Stimulated activated CD4-positive, alpha-beta T cell treated with anti-CD3 and anti-CD28 coated beads, Interleukin-2, amount 100 ng/mL, for 24 hours (primary cell): ENCODE measurements around the gene TCF25.
"Not testable (repeated sequence)": the region's sequence is repeated elsewhere in the genome, so short reads cannot be mapped to it uniquely, and the experiment has no call there.

ENCODE experiments used
- DNase-seq, 2 donors: peaks; one replicate each; pipeline ENCODE4 v3.0.0-alpha.2; 2020

The TCF25 gene

DNA sequence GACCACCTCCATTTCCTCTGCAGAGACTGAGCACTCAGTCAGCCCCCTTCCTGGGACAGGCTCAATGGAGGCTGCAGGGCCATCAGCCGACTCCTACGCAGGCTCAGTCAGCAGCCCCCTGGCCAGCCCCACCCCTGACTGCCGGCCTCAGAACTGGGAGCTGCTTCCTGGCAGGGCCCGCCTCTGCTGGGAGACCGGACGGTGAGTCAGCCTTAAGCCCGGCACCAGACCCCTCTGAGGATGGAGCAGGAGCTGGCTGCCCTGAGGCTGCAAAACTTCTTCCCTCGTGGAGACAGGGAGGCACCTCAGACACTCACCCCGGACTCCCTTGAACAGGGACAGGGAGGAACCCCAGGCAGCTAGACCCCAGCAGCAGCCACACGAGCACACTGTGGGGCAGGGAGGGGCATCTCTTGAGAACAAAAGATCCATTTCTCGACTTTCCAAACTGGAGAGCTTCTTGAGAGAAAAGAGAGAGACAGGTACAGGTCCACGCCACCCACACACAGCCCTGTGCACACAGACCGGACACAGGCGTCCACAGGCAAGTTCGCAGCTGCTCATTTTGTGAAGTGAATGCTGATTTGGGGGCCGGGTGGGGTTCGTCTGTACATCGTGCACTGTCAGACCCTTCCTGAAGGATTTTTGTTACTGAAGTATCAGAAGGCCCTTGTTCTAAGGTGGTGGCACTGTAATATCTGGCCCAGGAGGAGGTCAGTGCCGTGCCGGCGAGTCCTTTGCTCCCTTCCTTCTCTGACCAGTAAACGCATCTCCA, 48.5 kb downstream of the TCF25 start:
- DNase-seq: no peak

DNA sequence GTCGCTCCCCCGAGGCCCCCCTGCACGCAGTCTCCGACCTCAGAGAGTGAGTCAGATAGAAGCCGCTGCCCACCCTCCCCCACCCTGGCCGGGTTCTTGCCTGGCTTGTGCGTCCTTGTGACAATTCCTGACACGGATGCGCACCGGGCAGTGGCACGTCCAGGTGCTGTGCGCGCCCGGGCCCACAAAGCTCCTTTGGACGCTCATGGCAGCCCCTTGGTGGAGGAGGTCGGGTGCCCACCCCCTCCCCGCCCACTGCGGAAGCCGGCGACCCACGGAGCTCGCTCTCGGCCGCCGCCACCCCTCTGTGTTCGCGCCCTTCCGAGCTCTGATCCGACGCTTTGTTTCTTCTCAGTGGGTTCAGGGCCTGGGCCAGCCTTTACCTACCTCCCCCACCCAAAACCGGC, 49.1 kb downstream of the TCF25 start:
- DNase-seq: peak; percentile 42 to 48

- peak in 1 of 2 donors; percentile 65 for DNase-seq
Measured at GRCh38 chr16:89922884-89923639, 49.7 kb downstream of the TCF25 start, which contains the start of gene TUBB3. Gene TUBB3 (plus strand): TSS chr16:89923342. CDS start chr16:89923402, 60 bp downstream.

- no peak for DNase-seq
Measured at GRCh38 chr16:89923640-89924296, 50.4 kb downstream of the TCF25 start.

DNA sequence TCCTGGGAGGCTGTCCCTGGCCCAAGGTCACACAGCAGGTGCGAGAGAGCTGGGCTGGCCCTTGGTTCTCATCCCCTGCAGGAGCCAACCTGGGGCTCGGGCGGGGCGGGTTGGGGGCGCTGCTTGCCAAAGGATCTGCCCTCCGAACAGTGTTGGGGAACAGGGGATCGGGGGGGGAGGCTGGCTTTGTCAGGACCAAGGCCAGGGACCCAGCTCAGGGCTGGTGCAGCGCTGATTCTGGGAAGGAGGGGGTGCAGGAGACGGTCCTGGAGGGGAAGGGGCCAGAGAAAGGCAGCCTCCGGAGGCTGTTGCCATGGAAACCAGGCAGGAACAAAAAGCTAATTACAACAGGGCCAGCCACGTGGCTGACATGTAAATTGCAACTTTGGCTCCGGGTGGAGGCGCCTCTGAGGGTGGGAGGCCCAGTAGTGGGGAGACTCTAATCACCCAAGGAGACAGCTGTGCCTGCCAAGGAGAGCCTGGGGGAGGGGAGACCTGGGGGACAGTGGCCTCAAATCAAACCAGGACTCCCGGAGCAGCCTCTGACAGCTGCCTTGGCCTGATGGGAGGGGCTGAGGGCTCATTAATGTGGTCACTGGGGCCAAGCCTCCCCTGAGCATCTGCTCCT, 51.0 kb downstream of the TCF25 start:
- no peak for DNase-seq

DNA sequence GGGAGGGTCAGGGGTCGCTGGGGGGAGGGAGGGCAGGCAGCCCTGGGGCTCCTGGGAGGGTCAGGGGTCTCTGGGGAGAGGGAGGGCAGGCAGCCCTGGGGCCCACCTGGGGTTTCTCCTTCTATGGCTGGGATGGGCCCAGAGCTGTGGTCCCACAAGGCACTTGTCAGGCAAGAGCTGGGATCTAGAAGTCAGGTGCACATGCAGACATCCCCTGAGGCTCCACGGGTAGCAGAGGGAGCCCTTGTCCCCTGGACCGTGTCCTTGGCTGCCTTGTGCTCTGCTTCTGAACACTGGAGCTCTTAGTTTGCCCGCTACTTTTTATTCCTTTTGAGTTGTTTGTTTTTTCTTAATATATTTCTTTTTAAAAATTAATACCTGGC, 51.5 kb downstream of the TCF25 start:
- DNase-seq: no peak

DNA sequence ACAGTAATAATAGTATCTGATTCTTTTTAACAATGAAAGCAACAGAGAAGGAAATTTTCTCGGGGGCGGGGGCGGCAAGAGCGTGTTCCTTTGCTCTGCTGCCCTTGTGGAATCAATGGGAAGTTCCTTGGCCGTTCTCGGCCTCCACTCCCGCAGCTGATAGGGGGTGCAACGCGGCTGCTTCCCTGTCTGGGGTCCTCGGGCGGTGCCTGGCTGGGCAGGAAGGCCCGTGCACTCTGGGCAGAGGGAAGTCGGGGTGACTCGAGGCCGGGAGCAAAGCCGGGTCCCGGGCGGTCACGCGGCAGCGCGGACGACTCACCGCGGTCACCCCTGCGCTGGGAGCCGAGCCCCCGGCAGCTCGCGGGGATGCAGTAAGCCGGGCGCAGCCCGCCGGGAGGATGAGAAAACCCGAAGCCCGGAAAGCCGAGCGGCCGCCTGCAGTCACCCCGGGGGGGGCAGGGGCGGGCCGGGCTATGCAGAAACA, 52.2 kb downstream of the TCF25 start:
- no peak for DNase-seq

DNA sequence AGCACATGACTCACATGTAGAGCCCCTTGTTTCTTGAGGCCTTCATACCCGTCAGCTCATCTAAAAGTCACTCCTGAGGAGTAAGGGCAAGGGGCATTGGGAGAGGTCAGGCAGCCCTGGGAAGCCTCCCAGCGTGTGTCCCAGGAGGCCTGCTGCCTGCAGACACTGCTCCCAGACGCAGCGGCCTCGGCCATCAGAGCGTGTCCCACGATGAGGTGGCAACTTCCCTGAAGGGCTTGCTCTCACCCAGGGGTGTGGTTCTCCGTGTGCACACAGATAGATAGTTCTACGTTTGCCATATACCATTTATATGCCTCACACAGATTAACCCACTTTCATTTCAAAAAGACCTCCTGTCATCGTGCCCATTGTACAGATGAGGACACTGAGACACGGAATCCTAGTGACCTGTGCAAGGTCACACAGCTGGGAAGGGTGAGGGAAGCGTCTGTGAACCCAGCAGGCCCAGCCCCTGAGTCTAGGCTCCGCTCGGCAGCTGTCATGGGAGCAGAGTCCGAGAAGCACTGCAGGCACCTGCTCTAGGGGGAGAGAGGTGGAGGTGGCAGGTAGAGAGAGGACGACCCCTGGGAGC, 58.0 kb downstream of the TCF25 start:
- no peak for DNase-seq

DNA sequence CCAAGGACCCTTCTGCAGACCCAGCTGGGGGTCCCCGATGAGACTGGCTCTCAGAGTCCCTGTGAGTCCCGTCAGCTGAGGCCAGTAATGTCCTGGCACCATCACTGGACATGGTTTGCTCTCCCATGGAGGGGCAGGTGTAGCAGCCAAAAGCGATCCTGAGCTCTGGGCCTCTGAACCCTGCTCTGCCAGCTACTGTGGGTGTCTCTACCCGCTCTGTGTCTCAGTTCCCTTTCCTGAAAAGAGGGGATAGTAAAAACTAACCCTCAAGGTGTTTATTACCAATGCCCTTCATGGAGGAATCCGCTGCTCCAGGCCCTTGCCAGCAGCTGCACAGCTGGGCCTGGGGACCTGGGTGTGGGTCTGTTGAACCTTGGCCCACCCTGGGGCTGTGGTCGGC, 58.6 kb downstream of the TCF25 start:
- DNase-seq: no peak

DNA sequence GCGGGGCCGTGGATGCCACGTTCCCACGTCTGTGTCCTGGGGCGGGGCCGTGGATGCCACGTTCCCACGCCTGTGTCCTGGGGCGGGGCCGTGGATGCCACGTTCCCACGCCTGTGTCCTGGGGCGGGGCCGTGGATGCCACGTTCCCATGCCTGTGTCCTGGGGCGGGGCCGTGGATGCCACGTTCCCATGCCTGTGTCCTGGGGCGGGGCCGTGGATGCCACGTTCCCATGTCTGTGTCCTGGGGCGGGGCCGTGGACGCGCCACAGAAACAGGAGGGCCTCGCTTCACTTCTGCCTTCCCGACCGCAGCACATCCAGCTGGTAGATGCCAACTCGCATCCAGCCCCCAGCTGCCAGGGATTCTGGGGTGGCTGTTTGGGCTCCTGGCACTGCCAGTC, 60.6 kb downstream of the TCF25 start:
- not testable (repeated sequence) for DNase-seq

- no peak for DNase-seq
Measured at GRCh38 chr16:89934611-89935553, 61.5 kb downstream of the TCF25 start.

- not testable (repeated sequence) for DNase-seq
Measured at GRCh38 chr16:89935620-89936019, 62.2 kb downstream of the TCF25 start.

GRCh38 chr16:89936034-89936433, 62.6 kb downstream of the TCF25 start:
- DNase-seq: no peak

- DNase-seq: no peak
Measured at GRCh38 chr16:89936508-89936907, 63.1 kb downstream of the TCF25 start.

- no peak for DNase-seq
Measured at GRCh38 chr16:89936981-89937380, 63.6 kb downstream of the TCF25 start.

- DNase-seq: no peak
Measured at GRCh38 chr16:89938175-89938885, 64.9 kb downstream of the TCF25 start.

- no peak for DNase-seq
Measured at GRCh38 chr16:89944773-89945172, 71.4 kb downstream of the TCF25 start.

GRCh38 chr16:89945654-89946053, 72.3 kb downstream of the TCF25 start:
- no peak for DNase-seq

- no peak for DNase-seq
Measured at GRCh38 chr16:89946515-89946914, 73.1 kb downstream of the TCF25 start.

DNA sequence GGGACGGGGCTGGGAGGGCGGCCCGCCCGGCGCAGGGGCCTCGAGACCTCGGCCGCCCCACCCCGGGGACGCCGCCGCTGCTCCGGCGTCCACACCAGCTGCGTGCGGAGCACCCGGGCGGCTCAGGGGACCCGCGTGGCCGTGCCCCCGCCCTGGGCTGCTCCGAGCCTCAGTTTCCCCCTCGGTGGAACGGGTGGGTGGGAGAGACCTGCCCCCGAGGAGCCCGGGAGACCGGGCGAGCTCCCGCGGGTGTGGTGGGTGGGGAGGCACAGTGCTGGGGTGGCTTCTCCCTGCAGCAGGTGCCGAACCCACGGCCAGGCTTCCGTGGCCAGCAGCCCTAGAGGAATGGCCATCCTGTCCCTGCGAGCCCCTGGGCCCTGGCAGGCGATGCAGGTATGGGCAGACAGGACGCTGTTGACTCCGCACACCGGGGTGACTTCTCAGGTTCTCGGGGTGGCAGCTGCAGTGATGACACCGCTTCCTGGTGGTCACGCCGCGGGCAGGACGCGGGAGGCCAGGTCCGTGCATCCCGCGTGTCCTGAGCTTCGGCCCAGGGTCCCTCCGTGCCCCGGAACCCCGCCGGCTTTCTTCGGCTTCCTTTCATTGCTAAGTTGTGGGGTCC, 75.8 kb downstream of the TCF25 start:
- DNase-seq: no peak
